Renal cortex interstitium (tissue), 11 donors: ENCODE results near the gene ITPKC. TPM values are rescaled to one million over a fixed set of nuclear protein-coding genes. Genes with fewer than 3 reads are reported as not detected.

Source experiments
- DNase-seq, 11 donors: peaks; one replicate each; pipeline ENCODE4 v3.0.0-alpha.2; 2013; ENCODE audit warnings: low read depth in 9 of 11, low spot score in 4 of 11; ENCODE audit errors: extremely low read depth in 1 of 11
- polyA plus RNA-seq, 3 donors: library from polyadenylated mRNA; unstranded; fragments of 120-200 nt; gene quantifications; one replicate each; pipeline ENCODE4 v1.2.1, GENCODE V29; 2013; ENCODE audit not compliant: insufficient read length in 3 of 3

Gene ITPKC
- polyA plus RNA-seq, 3 donors = 12.3 to 15.4 (median 14.2) TPM

DNA sequence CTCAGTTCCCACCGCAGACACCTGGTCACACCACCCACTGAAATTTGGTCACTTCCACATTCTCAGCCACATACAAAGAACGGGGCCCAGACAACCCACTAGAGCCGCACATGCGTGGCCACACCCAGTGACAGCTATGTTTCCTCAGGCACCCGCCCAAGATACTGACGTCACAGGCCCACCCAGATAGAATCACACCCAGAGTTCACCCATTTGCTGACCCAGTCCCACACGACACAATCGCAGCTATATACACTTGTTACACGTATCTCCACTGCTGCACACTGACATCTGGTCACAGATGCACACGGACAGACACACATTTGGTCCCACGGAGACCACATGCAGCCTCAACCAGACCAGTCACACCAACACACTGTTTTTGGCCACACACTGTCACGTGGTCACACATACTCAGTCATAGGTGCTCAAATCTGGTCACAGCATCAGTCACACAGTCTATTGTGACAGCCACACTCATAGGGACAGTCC lies 29.3 kb upstream of the ITPKC start:
- no peak for DNase-seq

DNA sequence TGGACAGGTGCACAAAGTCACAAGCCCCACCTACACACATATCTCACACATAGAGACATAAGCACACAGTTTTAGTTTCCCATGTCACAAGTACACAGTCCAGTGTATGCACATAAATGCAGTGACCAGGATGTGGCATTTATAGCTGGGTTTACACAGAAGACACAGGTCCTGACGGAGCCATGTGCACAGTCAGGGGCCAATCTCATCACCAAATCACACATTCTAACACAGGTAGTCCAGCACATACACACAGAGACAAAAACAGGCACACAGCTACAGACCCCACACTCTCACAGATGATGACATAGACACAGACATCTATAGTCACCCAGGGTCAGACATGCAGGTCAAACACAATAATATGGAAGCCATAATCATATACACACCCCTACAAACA lies 28.6 kb upstream of the ITPKC start:
- DNase-seq = no peak

DNA sequence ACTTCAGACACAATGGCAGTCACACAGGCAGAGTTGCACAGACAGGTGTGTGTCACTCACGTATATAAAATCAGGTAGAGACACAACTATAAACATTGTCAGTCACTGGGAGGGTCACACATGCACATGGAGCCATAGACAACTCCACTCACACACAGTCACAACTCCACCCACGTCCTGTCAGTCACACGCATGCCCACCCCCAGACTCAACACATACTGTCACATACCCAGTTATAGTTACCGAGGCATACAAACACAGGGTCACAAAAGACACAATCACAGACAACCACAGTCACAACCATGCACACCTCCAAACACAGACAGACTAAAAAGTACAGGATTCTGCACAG lies 27.9 kb upstream of the ITPKC start:
- DNase-seq = no peak

DNA sequence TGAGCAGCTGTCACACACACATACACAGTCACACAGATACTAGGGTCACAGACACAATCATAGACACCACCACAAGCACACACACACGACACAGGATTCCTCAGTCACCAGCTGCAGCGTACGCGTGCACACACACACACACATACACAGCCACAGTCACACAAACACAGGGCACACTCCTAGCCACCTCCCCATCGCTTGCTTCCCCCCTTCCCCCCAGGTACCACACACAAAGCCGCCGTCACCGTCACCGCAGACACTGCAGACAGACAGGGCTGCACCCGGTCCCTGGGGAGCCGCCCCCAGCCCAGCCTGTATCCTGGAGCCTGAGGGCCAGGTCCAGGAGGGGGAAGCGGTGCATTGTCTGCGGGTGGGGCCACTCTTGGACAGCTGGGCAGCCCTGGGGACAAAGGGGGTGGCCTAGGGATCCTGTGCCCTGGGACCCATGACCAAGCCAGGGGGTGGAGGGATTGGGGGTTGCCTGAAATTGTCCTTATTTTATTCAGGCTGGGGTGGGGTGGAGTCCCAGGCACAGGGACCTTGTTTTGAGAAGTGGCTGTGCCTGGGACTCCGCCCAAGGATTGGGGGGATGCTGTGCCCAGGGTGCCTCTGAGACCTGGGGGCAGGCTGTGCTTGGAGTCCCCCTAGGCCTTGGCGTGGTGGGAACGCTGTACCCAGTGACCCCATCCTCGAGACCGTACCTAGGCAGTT lies 27.4 kb upstream of the ITPKC start:
- DNase-seq = no peak

DNA sequence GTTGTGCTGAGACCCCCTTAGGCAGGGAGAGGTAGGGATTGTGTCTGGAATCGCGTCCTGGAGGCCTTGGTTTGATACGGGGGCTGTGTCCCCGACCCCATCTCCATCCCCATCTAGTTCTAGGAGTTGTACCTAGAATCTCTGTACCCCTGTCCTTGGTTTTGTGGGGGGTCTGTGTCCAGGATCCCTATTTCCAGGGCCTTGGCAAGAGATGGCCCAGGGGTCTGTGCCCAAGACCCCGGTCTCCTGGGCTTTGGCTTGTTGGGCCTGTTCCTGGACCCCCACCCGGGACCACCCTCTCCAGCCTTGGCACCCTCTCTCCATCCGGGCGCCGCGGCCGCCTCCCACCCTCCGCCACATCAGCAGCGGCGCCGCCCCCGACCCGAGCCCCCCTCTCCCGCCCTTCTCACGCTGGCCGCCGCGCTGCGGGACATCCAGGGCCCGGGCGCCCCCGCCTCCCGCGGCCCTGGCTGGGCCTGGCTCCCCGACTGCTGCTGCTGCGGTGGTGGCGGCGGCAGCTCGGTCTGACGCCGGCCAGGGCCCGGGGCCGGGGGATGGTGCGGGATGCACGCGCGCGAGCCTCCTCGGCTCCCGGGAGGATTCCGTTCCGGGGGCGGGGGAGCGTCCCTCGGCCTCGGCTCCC lies 26.7 kb upstream of the ITPKC start, which contains the start of gene NUMBL:
Gene NUMBL (minus strand): TSS at position 602 of the 643 bp plus-strand sequence. CDS start 168 bp downstream, at position 434.
- DNase-seq = peak in 1 of 11 donors; percentile 25

DNA sequence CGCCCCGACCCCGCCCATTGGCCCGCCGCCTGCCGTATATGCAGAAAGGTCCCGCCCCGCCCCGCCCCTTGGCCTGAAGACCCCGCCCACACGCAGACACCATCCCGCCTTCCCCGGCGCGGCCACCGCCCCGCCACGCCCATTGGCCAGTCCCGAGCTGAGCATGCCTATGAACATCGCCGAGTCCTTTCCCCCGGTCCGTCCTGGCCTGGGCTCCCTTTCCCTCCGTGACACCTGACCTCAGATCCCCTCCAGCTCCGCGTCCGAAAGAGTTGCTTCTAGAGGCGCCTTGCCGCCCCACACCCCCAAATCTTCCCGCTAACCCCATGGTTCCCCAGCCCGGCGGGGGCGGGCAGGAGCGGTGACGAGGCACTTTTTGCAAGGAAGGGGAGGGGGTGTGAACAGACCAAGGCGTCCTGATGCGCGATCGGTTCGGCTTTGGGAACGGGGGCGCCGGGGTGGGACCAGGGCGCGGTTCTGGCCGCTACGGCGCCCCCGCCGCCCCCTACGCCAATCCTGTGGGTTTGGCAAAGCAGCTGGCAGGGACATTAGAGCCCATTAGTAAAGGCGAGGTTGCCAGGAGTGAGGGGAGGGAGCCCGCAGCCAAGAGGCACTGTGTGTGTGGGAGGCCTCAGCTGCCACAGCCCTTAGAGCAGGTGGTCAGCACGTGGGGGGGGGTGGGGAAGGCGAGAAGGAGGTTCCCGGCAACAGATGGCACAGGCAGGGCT lies 26.1 kb upstream of the ITPKC start:
- DNase-seq = peak; percentile 59 to 89 (median 85)

DNA sequence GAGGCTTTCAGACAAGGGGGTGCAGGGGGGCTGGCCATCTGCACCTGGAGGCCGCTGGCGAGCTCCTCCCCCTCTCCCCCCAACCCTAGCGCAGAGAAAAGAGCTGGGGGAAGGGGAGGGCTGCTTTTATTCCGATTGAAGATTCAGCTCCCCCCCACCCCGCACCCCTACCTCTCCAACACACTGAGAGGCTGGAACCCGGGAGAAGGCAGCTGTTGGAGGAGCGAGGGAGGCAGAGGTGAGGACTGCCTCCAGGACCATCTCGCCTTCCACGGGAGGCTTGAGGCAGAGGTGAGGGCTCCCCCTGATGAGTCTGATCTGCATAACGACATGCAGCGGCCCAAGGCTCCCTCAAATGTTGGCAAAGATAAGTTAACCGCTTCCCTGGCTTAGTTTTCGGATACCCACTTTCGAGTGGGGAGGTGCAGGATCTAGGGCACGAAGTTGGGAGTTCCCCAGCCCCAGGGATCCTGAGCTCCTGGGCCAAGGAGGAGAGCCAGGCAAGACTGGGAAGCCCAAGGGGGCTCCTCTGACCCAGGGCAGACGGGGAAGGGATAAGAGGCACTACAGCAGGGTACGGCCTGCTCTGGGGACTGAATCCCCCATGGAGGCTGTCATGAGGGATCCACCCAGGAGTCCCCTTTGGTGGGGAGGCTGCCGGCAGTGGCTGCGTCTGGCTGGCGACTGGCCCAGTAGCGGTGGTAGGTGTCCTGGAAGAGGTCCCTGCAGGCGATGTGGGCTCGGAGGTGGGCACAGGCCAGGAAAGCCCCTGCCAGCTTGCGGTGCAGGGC lies 25.3 kb upstream of the ITPKC start:
- DNase-seq = no peak

DNA sequence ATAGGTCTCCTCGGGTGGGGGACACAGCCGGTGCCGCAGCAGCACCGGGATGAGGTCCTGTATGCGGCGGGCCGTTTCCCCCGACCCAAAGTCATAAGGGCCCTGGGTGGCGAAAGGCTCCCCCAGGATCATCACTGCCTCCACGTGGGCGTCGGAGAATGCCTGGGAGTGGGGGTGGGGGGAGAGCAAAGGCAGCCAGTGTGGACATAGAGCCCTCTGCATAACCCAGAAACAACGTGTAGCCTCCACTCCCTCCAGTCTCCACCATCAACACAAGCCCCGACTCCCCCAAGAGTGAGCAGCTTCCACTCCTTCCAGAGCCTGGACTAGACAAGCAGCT lies 24.7 kb upstream of the ITPKC start:
- DNase-seq = no peak

DNA sequence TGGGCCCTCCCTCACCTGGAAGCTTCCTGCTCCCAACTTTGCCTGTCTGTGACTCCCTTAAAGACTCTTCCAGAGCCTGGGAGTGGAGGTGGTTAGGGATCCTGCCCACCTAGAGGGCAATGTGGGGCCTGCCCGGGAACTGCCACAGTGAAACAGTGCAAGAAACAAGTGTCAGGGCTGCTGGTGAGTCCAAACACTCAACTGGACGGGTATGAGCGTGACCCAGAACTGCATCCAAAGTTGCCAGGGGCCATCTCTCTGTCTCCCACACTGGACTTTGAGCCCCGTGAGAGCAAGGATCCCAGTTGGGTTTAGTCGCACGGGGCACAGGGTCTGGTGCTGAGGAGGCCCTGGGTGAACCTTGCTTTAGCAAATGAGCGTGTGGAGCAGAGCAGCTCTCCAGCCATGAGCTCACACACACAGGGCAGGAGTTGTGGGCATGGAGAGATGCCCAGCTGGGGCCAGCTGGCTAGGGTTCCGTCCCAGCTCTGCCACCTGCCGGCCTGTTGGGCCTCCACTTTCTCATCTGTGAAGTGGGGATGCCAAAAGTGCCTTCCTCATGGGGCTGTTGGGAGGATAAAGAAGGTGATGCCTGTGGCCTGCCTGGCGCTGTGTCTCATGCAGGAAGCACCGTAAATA lies 23.6 kb upstream of the ITPKC start:
- no peak for DNase-seq

DNA sequence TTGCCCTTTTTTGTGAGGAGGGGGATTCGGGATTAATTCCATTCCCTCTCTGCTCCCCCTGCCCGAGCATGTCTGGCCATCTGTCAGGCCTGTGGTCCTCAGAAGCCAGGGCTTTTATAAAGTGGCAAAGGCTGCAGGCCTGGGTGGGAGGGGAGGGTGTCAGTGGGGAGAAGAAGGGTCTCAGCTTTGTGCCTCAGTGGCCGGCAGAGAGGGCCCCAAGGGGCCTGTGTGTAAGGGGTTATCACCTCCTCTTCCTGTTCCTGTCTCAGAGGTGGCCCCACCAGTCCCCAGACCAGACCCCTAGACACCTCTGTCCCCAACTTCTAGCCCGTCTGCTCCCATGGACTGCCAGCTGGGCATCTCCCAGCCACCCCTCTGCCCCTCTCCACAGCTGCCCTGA lies 23.0 kb upstream of the ITPKC start:
- DNase-seq = no peak

DNA sequence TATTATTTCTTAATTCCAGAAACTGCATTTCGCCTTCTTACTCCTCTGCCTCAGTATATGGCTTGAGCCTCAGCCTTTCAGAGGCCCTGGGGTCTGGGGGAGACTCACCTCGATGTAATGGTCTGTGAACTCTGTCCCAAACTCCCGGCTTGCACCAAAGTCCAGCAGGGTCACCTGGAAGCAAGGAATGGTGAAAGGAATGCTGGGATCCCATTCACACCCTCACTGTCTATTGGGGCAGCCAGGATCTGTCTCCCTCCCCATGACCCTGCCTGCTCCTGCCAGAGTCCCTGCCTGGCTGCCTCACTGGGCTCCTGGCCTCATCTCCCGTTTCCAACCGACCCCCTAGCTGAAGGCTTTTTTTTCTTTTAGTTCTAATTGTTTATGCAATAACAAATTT lies 21.0 kb upstream of the ITPKC start:
- DNase-seq = no peak

DNA sequence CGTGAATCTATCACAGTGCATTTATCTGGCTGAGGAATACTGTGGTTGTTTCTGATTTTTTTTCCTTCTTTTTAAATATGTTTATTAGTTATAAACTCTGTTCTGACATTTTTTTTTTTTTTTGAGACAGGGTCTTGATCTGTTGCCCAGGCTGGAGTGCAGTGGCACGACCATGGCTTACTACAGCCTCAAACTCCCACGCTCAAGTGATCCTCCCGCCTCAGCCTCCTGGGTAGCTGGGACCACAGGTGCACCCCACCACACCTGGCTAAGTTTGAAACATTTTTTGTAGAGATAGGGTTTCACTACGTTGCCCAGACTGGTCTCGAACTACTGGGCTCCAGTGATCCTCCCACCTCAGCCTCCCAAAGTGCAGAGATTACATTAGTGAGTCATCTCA lies 19.9 kb upstream of the ITPKC start:
- no peak for DNase-seq

DNA sequence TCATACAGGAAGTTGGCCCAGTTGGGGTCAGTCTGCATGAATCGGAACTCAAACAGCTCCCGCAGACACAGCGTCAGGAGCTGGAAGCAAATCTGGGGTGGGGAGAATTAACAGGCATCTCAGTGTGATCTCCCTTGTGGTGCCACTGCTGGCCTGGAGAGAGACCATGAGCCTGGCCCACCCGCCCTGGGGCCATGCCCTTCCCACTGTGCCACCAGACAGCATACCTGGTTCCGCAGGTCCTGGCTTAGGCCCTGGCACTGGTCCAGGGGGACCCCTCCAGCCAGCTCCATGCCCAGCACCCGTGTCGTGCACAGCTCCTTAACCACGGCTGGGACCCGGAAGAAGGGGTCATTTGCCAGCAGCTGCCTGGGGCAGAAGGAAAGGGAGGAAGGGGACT lies 16.8 kb upstream of the ITPKC start:
- DNase-seq = no peak

DNA sequence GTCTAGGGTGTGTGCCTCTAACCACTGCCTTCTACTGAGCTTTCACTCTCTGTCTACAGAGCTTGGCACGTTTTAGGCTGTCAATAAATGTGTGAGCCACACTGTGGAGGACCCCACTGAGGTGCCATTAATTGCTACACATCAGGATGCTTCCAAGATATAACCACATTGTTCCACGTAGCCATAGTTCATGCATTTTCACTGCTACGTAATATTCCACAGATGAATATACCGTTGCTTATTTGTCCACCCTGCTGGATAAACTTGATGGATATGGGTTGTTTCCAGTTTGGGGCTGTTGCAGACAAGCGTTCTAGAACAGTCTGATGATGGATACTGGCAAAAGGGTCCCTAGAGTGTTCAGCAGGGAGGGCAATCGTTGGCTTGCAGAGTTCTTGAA lies 15.2 kb upstream of the ITPKC start:
- no peak for DNase-seq

DNA sequence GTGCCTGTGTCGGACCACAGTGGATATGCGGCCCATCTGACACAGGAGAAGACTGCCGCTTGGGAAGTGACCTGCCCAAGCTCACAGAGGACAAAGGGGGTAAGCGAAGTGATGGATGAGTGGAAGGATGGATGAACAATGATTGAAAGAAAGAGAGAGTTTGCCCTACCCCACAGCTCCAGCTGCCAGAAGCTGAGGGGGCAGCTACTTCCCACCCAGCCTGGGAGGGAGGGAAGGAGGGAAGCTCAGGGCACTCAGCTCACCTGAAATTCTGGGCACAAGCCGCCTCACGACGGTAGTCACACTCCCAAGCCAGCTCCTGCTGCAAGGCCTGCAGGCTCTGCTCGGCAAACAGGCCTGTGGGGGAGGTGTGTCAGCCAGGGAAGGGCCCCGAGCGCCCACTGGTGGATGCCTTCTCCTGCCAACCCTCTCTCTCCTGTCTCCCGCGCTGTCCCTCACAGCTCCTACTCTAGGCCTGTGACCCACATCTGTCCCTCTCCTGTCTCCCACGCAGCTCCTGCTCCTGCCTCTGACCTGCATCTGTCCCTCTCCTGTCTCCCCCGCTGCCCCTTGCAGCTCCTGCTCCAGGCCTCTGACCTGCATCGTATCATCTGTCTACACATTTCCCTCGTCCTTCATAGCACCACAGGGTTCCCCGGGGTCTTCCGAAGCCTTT lies 14.4 kb upstream of the ITPKC start:
- DNase-seq = peak in 2 of 11 donors; percentile 38 to 43

DNA sequence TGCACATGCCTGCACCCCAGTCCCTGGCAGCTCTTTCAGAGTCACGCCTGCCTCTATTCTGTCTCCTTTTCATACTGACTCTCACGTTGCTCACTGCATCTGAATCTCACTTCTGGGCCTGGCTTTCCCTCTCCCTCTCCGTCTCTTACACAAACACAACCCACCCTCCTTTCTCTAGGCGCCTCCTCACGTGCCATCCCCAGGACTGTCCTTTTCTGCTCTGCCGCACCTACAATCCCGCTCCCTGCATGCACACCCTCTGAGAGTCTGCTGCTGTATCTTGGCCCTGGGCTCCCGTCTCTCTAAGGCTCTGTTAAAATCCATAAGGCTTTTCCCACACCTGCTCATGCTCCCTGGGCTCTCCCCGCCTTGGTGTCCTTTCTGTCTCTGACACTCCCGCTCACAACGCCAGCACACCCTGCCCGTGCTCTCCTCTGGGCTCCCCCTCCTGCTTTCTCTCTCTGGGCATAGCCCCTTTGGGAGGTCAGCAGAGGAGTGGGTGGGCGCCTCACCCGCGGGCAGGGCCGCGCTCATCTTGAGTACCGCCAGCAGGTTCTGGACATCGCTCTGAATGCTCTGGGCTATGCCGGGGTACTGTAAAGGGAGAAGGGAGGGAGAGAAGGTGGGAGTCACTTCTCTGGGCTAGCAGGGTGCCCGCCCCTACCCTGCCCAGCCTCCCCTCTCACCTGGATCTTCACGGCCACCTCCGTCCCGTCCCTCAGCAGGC lies 13.7 kb upstream of the ITPKC start:
- DNase-seq = no peak

DNA sequence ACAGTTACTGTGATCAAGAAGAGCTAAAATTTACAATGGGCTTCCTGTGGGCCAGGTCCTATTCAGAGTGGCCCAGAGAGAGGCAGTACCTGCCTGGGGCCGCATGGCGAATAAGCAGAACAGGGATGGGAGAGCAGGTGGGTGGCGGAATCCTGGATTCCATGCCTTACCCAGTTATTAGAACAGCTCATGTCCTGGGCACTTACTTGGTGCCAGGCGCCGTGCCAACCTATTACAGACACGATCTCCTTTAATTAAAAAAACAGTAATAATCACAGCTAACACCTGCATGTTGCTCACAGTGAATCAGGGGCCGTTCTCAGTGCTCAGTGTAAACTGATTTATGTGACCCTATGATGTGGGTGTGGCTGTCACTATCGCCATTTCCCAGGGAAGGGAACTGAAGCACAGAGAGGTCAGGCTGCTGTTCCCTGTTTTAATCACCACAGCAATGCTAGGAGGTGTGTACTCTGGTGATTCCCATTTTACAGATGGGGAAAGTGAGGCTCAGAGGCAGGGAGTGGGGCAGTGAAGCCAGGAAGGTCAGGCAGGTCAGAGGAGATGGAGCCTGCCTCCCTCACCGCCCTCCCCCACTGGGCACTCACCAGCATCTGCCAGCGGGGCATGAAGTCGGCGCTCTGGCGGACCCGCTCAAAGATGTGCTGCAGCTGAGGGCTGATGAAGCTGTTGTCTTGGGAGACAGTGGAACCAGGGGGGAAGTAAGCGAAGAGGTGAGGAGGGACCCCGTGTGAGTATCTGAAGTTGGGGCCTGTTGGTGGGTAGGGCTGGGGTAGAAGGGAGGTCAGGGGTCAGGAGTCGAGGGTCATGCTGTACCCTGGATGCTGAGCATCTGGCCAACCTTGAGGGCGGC lies 12.2 kb upstream of the ITPKC start:
- no peak for DNase-seq
